Caco-2 (cell line): Measurements from ENCODE around the gene NFASC. TPM values are rescaled to one million over a fixed set of nuclear protein-coding genes. Genes with fewer than 3 reads are reported as not detected.

Experiments used
- BruUV-seq: library from RNA; stranded (reverse); fragments of 400-500 nt; replicated peaks from 2 replicates; lab custom pipeline; 2021; lab: Mats Ljungman, UMichigan
- CTCF ChIA-PET: fragments of 300-600 bp; sonication (Branson Sonifier 250); formaldehyde crosslinking; loops from one replicate; lab custom pipeline; 2022; ENCODE audit warnings: antibody characterized with exemption; lab: Charles Lee
- POLR2A ChIA-PET: fragments of 300-600 bp; sonication (Branson Sonifier 250); formaldehyde crosslinking; loops from one replicate; lab custom pipeline; 2022; ENCODE audit warnings: antibody characterized with exemption; lab: Charles Lee
- DNase-seq, 2 experiments: peaks; one replicate each; pipeline versions ENCODE4 v3.0.0 to v3.0.0-alpha.2; 2020 to 2022
- H3K27me3 ChIP-seq: replicated peaks from 2 replicates; pipeline ENCODE4 v1.6.0; 2011; ENCODE audit warnings: low read length; ENCODE audit not compliant: control insufficient read depth, insufficient read depth
- H3K36me3 ChIP-seq: 2 replicates; pipeline ENCODE4 v1.5.1; 2011; ENCODE audit warnings: low read length; ENCODE audit not compliant: control insufficient read depth, insufficient read depth
- H3K4me1 ChIP-seq: fragments of 250-450 bp; sonication (Bioruptor Pico); 2 replicates; pipeline ENCODE4 v1.5.1; 2020; ENCODE audit warnings: mild to moderate bottlenecking
- H3K4me3 ChIP-seq: 2 replicates; pipeline ENCODE4 v1.5.1; 2011; ENCODE audit warnings: low read depth, mild to moderate bottlenecking, control low read depth, low read length
- H3K9me3 ChIP-seq: fragments of 250-450 bp; sonication (Bioruptor Pico); 2 replicates; pipeline ENCODE4 v1.5.1; 2020; ENCODE audit warnings: mild to moderate bottlenecking, moderate library complexity
- H3K27ac Mint-ChIP-seq: one replicate; pipeline ENCODE4 v1.8.0; 2022; ENCODE audit warnings: mixed read lengths; ENCODE audit not compliant: unreplicated experiment
- H3K27me3 Mint-ChIP-seq: one replicate; pipeline ENCODE4 v1.8.0; 2022; ENCODE audit warnings: mixed read lengths; ENCODE audit not compliant: insufficient read depth, unreplicated experiment
- H3K36me3 Mint-ChIP-seq: one replicate; pipeline ENCODE4 v1.8.0; 2022; ENCODE audit warnings: mild to moderate bottlenecking, mixed read lengths; ENCODE audit not compliant: insufficient read depth, unreplicated experiment
- H3K4me1 Mint-ChIP-seq: one replicate; pipeline ENCODE4 v1.8.0; 2022; ENCODE audit warnings: low read depth, mixed read lengths; ENCODE audit not compliant: unreplicated experiment
- H3K4me3 Mint-ChIP-seq: one replicate; pipeline ENCODE4 v1.8.0; 2022; ENCODE audit warnings: mild to moderate bottlenecking, moderate library complexity, mixed read lengths; ENCODE audit not compliant: unreplicated experiment
- H3K9me3 Mint-ChIP-seq: one replicate; pipeline ENCODE4 v1.8.0; 2022; ENCODE audit warnings: mixed read lengths; ENCODE audit not compliant: unreplicated experiment
- intact Hi-C: fragments of 100-400 bp; cut with micrococcal nuclease; formaldehyde crosslinking; loops from one replicate; pipeline ENCODE4 v1.10.0; 2022; ENCODE audit not compliant: unreplicated experiment
- total RNA-seq: library from RNA; stranded (reverse); gene quantifications from 2 replicates; pipeline ENCODE4 v1.2.3, GENCODE V29; 2022
- TF ChIP-seq, protein P1 (sequence below), 2 experiments: fragments of 200-600 bp in 1 of 2; IDR thresholded peaks; 1 replicate in 1 of 2; 2 replicates in 1 of 2; pipeline versions ENCODE4 v1.5.1 to v1.8.0; 2011 to 2022; ENCODE audit warnings: antibody characterized with exemption in 1 of 2, control low read depth in 1 of 2, inconsistent platforms in 1 of 2, low read depth in 1 of 2, low read length in 1 of 2, mild to moderate bottlenecking in 1 of 2, moderate library complexity in 1 of 2; ENCODE audit not compliant: insufficient read depth in 1 of 2, severe bottlenecking in 1 of 2, unreplicated experiment in 1 of 2

NFASC gene
- total RNA-seq, 1 experiment from 2014 or later: 1.3 TPM

GRCh38 chr1:204958317-204959307 lies 88.0 kb downstream of the NFASC start:
- ChIA-PET CTCF (no interaction called here), POLR2A (no interaction called here)
- TF ChIP-seq, protein P1, sequence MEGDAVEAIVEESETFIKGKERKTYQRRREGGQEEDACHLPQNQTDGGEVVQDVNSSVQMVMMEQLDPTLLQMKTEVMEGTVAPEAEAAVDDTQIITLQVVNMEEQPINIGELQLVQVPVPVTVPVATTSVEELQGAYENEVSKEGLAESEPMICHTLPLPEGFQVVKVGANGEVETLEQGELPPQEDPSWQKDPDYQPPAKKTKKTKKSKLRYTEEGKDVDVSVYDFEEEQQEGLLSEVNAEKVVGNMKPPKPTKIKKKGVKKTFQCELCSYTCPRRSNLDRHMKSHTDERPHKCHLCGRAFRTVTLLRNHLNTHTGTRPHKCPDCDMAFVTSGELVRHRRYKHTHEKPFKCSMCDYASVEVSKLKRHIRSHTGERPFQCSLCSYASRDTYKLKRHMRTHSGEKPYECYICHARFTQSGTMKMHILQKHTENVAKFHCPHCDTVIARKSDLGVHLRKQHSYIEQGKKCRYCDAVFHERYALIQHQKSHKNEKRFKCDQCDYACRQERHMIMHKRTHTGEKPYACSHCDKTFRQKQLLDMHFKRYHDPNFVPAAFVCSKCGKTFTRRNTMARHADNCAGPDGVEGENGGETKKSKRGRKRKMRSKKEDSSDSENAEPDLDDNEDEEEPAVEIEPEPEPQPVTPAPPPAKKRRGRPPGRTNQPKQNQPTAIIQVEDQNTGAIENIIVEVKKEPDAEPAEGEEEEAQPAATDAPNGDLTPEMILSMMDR (IDR thresholded peaks at IDR 0.05; ENCODE audit: insufficient read depth in 1 of 2, low read depth in 1 of 2, low read length in 1 of 2, severe bottlenecking in 1 of 2, unreplicated experiment in 1 of 2): no peak
- H3K4me1 Mint-ChIP-seq: no peaks in the 10 kb centered on the region
- Histone ChIP-seq H3K36me3 (no peaks in the 10 kb centered on the region), H3K4me1 (no peaks in the 10 kb centered on the region), H3K4me3 (no peak overlapping the region), H3K27me3 (peaks cover 1% of the 10 kb centered on the region), H3K9me3 (no peaks in the 10 kb centered on the region)
- intact Hi-C loops: no loop called here
- H3K27me3 Mint-ChIP-seq: peaks cover 25% of the 10 kb centered on the region
- BruUV-seq: no TSS peak
- H3K4me3 Mint-ChIP-seq: no peak overlapping the region
- H3K9me3 Mint-ChIP-seq: no peaks in the 10 kb centered on the region
- no peaks in the 10 kb centered on the region for H3K36me3 Mint-ChIP-seq
- no peak for DNase-seq
- no peak overlapping the region for H3K27ac Mint-ChIP-seq

GRCh38 chr1:204959374-204959773 lies 88.7 kb downstream of the NFASC start:
- CTCF ChIA-PET: interaction anchor here (0.6 to 1.6 kb wide), 2 partner anchors 72 to 102 kb away, joined by 5 to 7 read pairs; no protein-coding TSS in a partner anchor
- Mint-ChIP-seq H3K27ac (no peak overlapping the region), H3K27me3 (peaks cover 28% of the 10 kb centered on the region), H3K4me3 (no peak overlapping the region), H3K9me3 (no peaks in the 10 kb centered on the region), H3K4me1 (no peaks in the 10 kb centered on the region), H3K36me3 (no peaks in the 10 kb centered on the region)
- Histone ChIP-seq H3K36me3 (no peaks in the 10 kb centered on the region), H3K4me3 (no peak overlapping the region), H3K4me1 (no peaks in the 10 kb centered on the region), H3K9me3 (no peaks in the 10 kb centered on the region), H3K27me3 (peaks cover 1% of the 10 kb centered on the region)
- intact Hi-C loops: no loop called here
- TF ChIP-seq, protein P1 (IDR thresholded peaks at IDR 0.05; ENCODE audit: insufficient read depth in 1 of 2, low read depth in 1 of 2, low read length in 1 of 2, severe bottlenecking in 1 of 2, unreplicated experiment in 1 of 2): no peak
- DNase-seq: peak in 1 of 2 experiments; percentile 8
- BruUV-seq: no TSS peak
- POLR2A ChIA-PET: no interaction called here

GRCh38 chr1:204959836-204960235 lies 89.2 kb downstream of the NFASC start:
- Mint-ChIP-seq H3K4me3 (no peak overlapping the region), H3K9me3 (no peaks in the 10 kb centered on the region), H3K27me3 (peaks cover 25% of the 10 kb centered on the region), H3K27ac (no peak overlapping the region), H3K4me1 (no peaks in the 10 kb centered on the region), H3K36me3 (no peaks in the 10 kb centered on the region)
- Histone ChIP-seq H3K9me3 (no peaks in the 10 kb centered on the region), H3K36me3 (no peaks in the 10 kb centered on the region), H3K27me3 (peaks cover 1% of the 10 kb centered on the region), H3K4me1 (no peaks in the 10 kb centered on the region), H3K4me3 (no peak overlapping the region)
- ChIA-PET POLR2A (no interaction called here), CTCF (interaction anchor here (0.6 to 1.6 kb wide), 2 partner anchors 72 to 102 kb away, joined by 5 to 7 read pairs; no protein-coding TSS in a partner anchor)
- intact Hi-C loops: loop anchor here (5.0 kb wide), 2 partner anchors 133 to 153 kb away; no protein-coding TSS in a partner anchor
- BruUV-seq: no TSS peak
- no peak for DNase-seq
- TF ChIP-seq, protein P1 (IDR thresholded peaks at IDR 0.05; ENCODE audit: insufficient read depth in 1 of 2, low read depth in 1 of 2, low read length in 1 of 2, severe bottlenecking in 1 of 2, unreplicated experiment in 1 of 2): no peak
